T-helper 1 cell treated with Interleukin-12 subunit alpha and Interleukin-12 subunit beta and Interleukin-4 antibody, amounts not matched to agents 30 μg/mL and 1 μg/mL, for 36 hours (primary cell): ENCODE results near the gene ZFR2.

Source experiments
- H3K27ac Mint-ChIP-seq: one replicate; pipeline ENCODE4 v1.8.0; 2021; ENCODE audit warnings: mild to moderate bottlenecking, mixed read lengths
- H3K27me3 Mint-ChIP-seq: one replicate; pipeline ENCODE4 v1.8.0; 2021; ENCODE audit warnings: low read depth, mixed read lengths
- H3K36me3 Mint-ChIP-seq: one replicate; pipeline ENCODE4 v1.8.0; 2021; ENCODE audit warnings: low read depth, mixed read lengths
- H3K4me1 Mint-ChIP-seq: one replicate; pipeline ENCODE4 v1.8.0; 2021; ENCODE audit warnings: low read depth, mixed read lengths
- H3K4me3 Mint-ChIP-seq: one replicate; pipeline ENCODE4 v1.8.0; 2021; ENCODE audit warnings: mild to moderate bottlenecking, moderate library complexity, mixed read lengths
- H3K9me3 Mint-ChIP-seq: one replicate; pipeline ENCODE4 v1.8.0; 2021; ENCODE audit warnings: mixed read lengths

ZFR2 gene

GRCh38 chr19:3836887-3837286 lies 32.0 kb downstream of the ZFR2 start:
- no peaks in the 10 kb centered on the region for H3K27me3 Mint-ChIP-seq
- H3K27ac Mint-ChIP-seq = no peak overlapping the region
- H3K36me3 Mint-ChIP-seq = no peaks in the 10 kb centered on the region
- peaks cover 22% of the 10 kb centered on the region for H3K9me3 Mint-ChIP-seq
- H3K4me1 Mint-ChIP-seq = no peaks in the 10 kb centered on the region
- no peak overlapping the region for H3K4me3 Mint-ChIP-seq

- H3K36me3 Mint-ChIP-seq = no peaks in the 10 kb centered on the region
- no peaks in the 10 kb centered on the region for H3K4me1 Mint-ChIP-seq
- no peak overlapping the region for H3K27ac Mint-ChIP-seq
- peaks cover 22% of the 10 kb centered on the region for H3K9me3 Mint-ChIP-seq
- no peak overlapping the region for H3K4me3 Mint-ChIP-seq
- no peaks in the 10 kb centered on the region for H3K27me3 Mint-ChIP-seq
These were observed 33.8 kb downstream of the ZFR2 start for GRCh38 chr19:3835055-3835435.

GRCh38 chr19:3834349-3835054 lies 34.3 kb downstream of the ZFR2 start:
- Mint-ChIP-seq H3K27ac (no peak overlapping the region), H3K36me3 (no peaks in the 10 kb centered on the region), H3K9me3 (peaks cover 18% of the 10 kb centered on the region), H3K27me3 (no peaks in the 10 kb centered on the region), H3K4me3 (no peak overlapping the region), H3K4me1 (no peaks in the 10 kb centered on the region)

GRCh38 chr19:3833578-3834348 lies 35.1 kb downstream of the ZFR2 start:
- H3K9me3 Mint-ChIP-seq = peaks cover 13% of the 10 kb centered on the region
- H3K27me3 Mint-ChIP-seq = no peaks in the 10 kb centered on the region
- no peaks in the 10 kb centered on the region for H3K4me1 Mint-ChIP-seq
- H3K36me3 Mint-ChIP-seq = no peaks in the 10 kb centered on the region
- H3K4me3 Mint-ChIP-seq = no peak overlapping the region
- H3K27ac Mint-ChIP-seq = no peak overlapping the region

GRCh38 chr19:3832001-3832400 lies 36.8 kb downstream of the ZFR2 start:
- no peak overlapping the region for H3K27ac Mint-ChIP-seq
- H3K36me3 Mint-ChIP-seq = no peaks in the 10 kb centered on the region
- no peak overlapping the region for H3K4me3 Mint-ChIP-seq
- H3K9me3 Mint-ChIP-seq = no peaks in the 10 kb centered on the region
- H3K4me1 Mint-ChIP-seq = no peaks in the 10 kb centered on the region
- H3K27me3 Mint-ChIP-seq = no peaks in the 10 kb centered on the region

- H3K9me3 Mint-ChIP-seq = no peaks in the 10 kb centered on the region
- H3K4me1 Mint-ChIP-seq = no peaks in the 10 kb centered on the region
- H3K27ac Mint-ChIP-seq = no peak overlapping the region
- H3K36me3 Mint-ChIP-seq = no peaks in the 10 kb centered on the region
- no peak overlapping the region for H3K4me3 Mint-ChIP-seq
- no peaks in the 10 kb centered on the region for H3K27me3 Mint-ChIP-seq
These were observed 37.2 kb downstream of the ZFR2 start for GRCh38 chr19:3831601-3832000.

GRCh38 chr19:3830621-3831589 lies 37.9 kb downstream of the ZFR2 start:
- no peaks in the 10 kb centered on the region for H3K4me1 Mint-ChIP-seq
- no peaks in the 10 kb centered on the region for H3K36me3 Mint-ChIP-seq
- no peak overlapping the region for H3K27ac Mint-ChIP-seq
- H3K4me3 Mint-ChIP-seq = no peak overlapping the region
- no peaks in the 10 kb centered on the region for H3K9me3 Mint-ChIP-seq
- H3K27me3 Mint-ChIP-seq = no peaks in the 10 kb centered on the region

GRCh38 chr19:3827306-3827705 lies 41.5 kb downstream of the ZFR2 start:
- H3K36me3 Mint-ChIP-seq = no peaks in the 10 kb centered on the region
- no peak overlapping the region for H3K27ac Mint-ChIP-seq
- no peak overlapping the region for H3K4me3 Mint-ChIP-seq
- no peaks in the 10 kb centered on the region for H3K4me1 Mint-ChIP-seq
- H3K27me3 Mint-ChIP-seq = no peaks in the 10 kb centered on the region
- H3K9me3 Mint-ChIP-seq = no peaks in the 10 kb centered on the region

GRCh38 chr19:3826163-3826562 lies 42.7 kb downstream of the ZFR2 start:
- Mint-ChIP-seq H3K27ac (no peak overlapping the region), H3K9me3 (no peaks in the 10 kb centered on the region), H3K4me3 (no peak overlapping the region), H3K36me3 (no peaks in the 10 kb centered on the region), H3K4me1 (peaks cover 6% of the 10 kb centered on the region), H3K27me3 (no peaks in the 10 kb centered on the region)

- Mint-ChIP-seq H3K4me1 (peaks cover 6% of the 10 kb centered on the region), H3K27me3 (no peaks in the 10 kb centered on the region), H3K36me3 (no peaks in the 10 kb centered on the region), H3K9me3 (no peaks in the 10 kb centered on the region), H3K27ac (no peak overlapping the region), H3K4me3 (no peak overlapping the region)
These were observed 43.4 kb downstream of the ZFR2 start for GRCh38 chr19:3825286-3825956.

- H3K4me1 Mint-ChIP-seq = peaks cover 8% of the 10 kb centered on the region
- H3K27me3 Mint-ChIP-seq = no peaks in the 10 kb centered on the region
- no peaks in the 10 kb centered on the region for H3K9me3 Mint-ChIP-seq
- no peaks in the 10 kb centered on the region for H3K36me3 Mint-ChIP-seq
- H3K27ac Mint-ChIP-seq = no peak overlapping the region
- no peak overlapping the region for H3K4me3 Mint-ChIP-seq
These were observed 45.5 kb downstream of the ZFR2 start for GRCh38 chr19:3823350-3823713.

GRCh38 chr19:3822683-3823349 lies 46.0 kb downstream of the ZFR2 start:
- H3K27ac Mint-ChIP-seq = no peak overlapping the region
- peaks cover 13% of the 10 kb centered on the region for H3K4me1 Mint-ChIP-seq
- no peaks in the 10 kb centered on the region for H3K27me3 Mint-ChIP-seq
- H3K36me3 Mint-ChIP-seq = no peaks in the 10 kb centered on the region
- no peaks in the 10 kb centered on the region for H3K9me3 Mint-ChIP-seq
- no peak overlapping the region for H3K4me3 Mint-ChIP-seq

GRCh38 chr19:3821857-3822364 lies 46.9 kb downstream of the ZFR2 start:
- H3K27ac Mint-ChIP-seq = no peak overlapping the region
- H3K27me3 Mint-ChIP-seq = no peaks in the 10 kb centered on the region
- no peaks in the 10 kb centered on the region for H3K36me3 Mint-ChIP-seq
- H3K4me3 Mint-ChIP-seq = peak overlapping the region; percentile 5
- H3K4me1 Mint-ChIP-seq = peaks cover 14% of the 10 kb centered on the region
- no peaks in the 10 kb centered on the region for H3K9me3 Mint-ChIP-seq
